ENCODE measurements around the gene JMJD7.

GRCh38 chr15:41783296-41783695, 44.6 kb upstream of the JMJD7 start:
- TF ChIP-seq, protein P1, sequence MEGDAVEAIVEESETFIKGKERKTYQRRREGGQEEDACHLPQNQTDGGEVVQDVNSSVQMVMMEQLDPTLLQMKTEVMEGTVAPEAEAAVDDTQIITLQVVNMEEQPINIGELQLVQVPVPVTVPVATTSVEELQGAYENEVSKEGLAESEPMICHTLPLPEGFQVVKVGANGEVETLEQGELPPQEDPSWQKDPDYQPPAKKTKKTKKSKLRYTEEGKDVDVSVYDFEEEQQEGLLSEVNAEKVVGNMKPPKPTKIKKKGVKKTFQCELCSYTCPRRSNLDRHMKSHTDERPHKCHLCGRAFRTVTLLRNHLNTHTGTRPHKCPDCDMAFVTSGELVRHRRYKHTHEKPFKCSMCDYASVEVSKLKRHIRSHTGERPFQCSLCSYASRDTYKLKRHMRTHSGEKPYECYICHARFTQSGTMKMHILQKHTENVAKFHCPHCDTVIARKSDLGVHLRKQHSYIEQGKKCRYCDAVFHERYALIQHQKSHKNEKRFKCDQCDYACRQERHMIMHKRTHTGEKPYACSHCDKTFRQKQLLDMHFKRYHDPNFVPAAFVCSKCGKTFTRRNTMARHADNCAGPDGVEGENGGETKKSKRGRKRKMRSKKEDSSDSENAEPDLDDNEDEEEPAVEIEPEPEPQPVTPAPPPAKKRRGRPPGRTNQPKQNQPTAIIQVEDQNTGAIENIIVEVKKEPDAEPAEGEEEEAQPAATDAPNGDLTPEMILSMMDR (IDR thresholded peaks at IDR 0.05): no peak
- no peak for TF ChIP-seq POLR2A (IDR thresholded peaks at IDR 0.05)

Measured in thyroid gland (tissue), 4 donors.